IPS-18a (cell line): ENCODE results near the gene ZNF783.
"Not testable (repeated sequence)": the region's sequence is repeated elsewhere in the genome, so short reads cannot be mapped to it uniquely, and the experiment has no call there.

Source experiments
- H3K27ac ChIP-seq: one replicate; pipeline ENCODE4 v1.5.1; 2013; ENCODE audit warnings: low read length
- H3K27me3 ChIP-seq: one replicate; pipeline ENCODE4 v1.6.1; 2013; ENCODE audit warnings: mild to moderate bottlenecking, low read length; ENCODE audit not compliant: control insufficient read depth, insufficient read depth
- H3K36me3 ChIP-seq: one replicate; pipeline ENCODE4 v1.6.1; 2013; ENCODE audit warnings: low read depth, low read length; ENCODE audit not compliant: control insufficient read depth
- H3K4me1 ChIP-seq: one replicate; pipeline ENCODE4 v1.6.1; 2013; ENCODE audit warnings: low read depth, low read length; ENCODE audit not compliant: control insufficient read depth
- H3K4me3 ChIP-seq: one replicate; pipeline ENCODE4 v1.5.1; 2013; ENCODE audit warnings: low read length
- H3K9ac ChIP-seq: one replicate; pipeline ENCODE4 v1.6.1; 2013; ENCODE audit warnings: mild to moderate bottlenecking, low read length, moderate library complexity
- H3K9me3 ChIP-seq: one replicate; pipeline ENCODE4 v1.6.1; 2013; ENCODE audit warnings: low read depth, low read length; ENCODE audit not compliant: control insufficient read depth

Gene ZNF783

GRCh38 chr7:149310113-149310836 is 48.3 kb downstream of the ZNF783 start:
- no peaks in the 10 kb centered on the region for H3K27me3 ChIP-seq
- H3K4me1 ChIP-seq = no peaks in the 10 kb centered on the region
- no peak overlapping the region for H3K4me3 ChIP-seq
- H3K9me3 ChIP-seq = no peaks in the 10 kb centered on the region
- H3K36me3 ChIP-seq = no peaks in the 10 kb centered on the region
- H3K9ac ChIP-seq = no peak overlapping the region
- no peak overlapping the region for H3K27ac ChIP-seq

GRCh38 chr7:149310990-149311573 is 49.1 kb downstream of the ZNF783 start:
- no peaks in the 10 kb centered on the region for H3K27me3 ChIP-seq
- no peak overlapping the region for H3K27ac ChIP-seq
- H3K9ac ChIP-seq = no peak overlapping the region
- H3K4me3 ChIP-seq = no peak overlapping the region
- H3K36me3 ChIP-seq = no peaks in the 10 kb centered on the region
- H3K4me1 ChIP-seq = no peaks in the 10 kb centered on the region
- no peaks in the 10 kb centered on the region for H3K9me3 ChIP-seq

GRCh38 chr7:149313981-149314380 is 52.0 kb downstream of the ZNF783 start:
- Histone ChIP-seq H3K9ac (no peak overlapping the region), H3K36me3 (no peaks in the 10 kb centered on the region)

GRCh38 chr7:149316606-149317005 is 54.6 kb downstream of the ZNF783 start:
- Histone ChIP-seq H3K27ac (no peak overlapping the region), H3K36me3 (no peaks in the 10 kb centered on the region), H3K4me1 (peaks cover 14% of the 10 kb centered on the region)

More at GRCh38 chr7:149313981-149314380, 52.0 kb downstream of the ZNF783 start:
- Histone ChIP-seq H3K4me3 (no peak overlapping the region), H3K4me1 (no peaks in the 10 kb centered on the region), H3K27ac (no peak overlapping the region), H3K27me3 (no peaks in the 10 kb centered on the region), H3K9me3 (no peaks in the 10 kb centered on the region)

GRCh38 chr7:149317496-149317895 is 55.5 kb downstream of the ZNF783 start:
- H3K36me3 ChIP-seq = no peaks in the 10 kb centered on the region
- no peak overlapping the region for H3K9ac ChIP-seq
- peaks cover 14% of the 10 kb centered on the region for H3K4me1 ChIP-seq
- no peak overlapping the region for H3K27ac ChIP-seq
- no peak overlapping the region for H3K4me3 ChIP-seq
- H3K9me3 ChIP-seq = no peaks in the 10 kb centered on the region
- no peaks in the 10 kb centered on the region for H3K27me3 ChIP-seq

More at GRCh38 chr7:149316606-149317005, 54.6 kb downstream of the ZNF783 start:
- no peaks in the 10 kb centered on the region for H3K27me3 ChIP-seq
- H3K9ac ChIP-seq = no peak overlapping the region
- no peak overlapping the region for H3K4me3 ChIP-seq
- no peaks in the 10 kb centered on the region for H3K9me3 ChIP-seq

- no peaks in the 10 kb centered on the region for H3K36me3 ChIP-seq
- no peak overlapping the region for H3K4me3 ChIP-seq
- no peaks in the 10 kb centered on the region for H3K27me3 ChIP-seq
- H3K4me1 ChIP-seq = peaks cover 14% of the 10 kb centered on the region
- no peak overlapping the region for H3K9ac ChIP-seq
- H3K9me3 ChIP-seq = no peaks in the 10 kb centered on the region
- H3K27ac ChIP-seq = no peak overlapping the region
Measured at GRCh38 chr7:149317986-149318672, 56.1 kb downstream of the ZNF783 start.

GRCh38 chr7:149319376-149319775 is 57.4 kb downstream of the ZNF783 start:
- peaks cover 14% of the 10 kb centered on the region for H3K4me1 ChIP-seq
- no peak overlapping the region for H3K4me3 ChIP-seq
- no peak overlapping the region for H3K27ac ChIP-seq
- H3K27me3 ChIP-seq = no peaks in the 10 kb centered on the region
- no peaks in the 10 kb centered on the region for H3K9me3 ChIP-seq
- H3K9ac ChIP-seq = no peak overlapping the region
- no peaks in the 10 kb centered on the region for H3K36me3 ChIP-seq

- peak overlapping the region; percentile 14 for H3K4me3 ChIP-seq
- no peaks in the 10 kb centered on the region for H3K27me3 ChIP-seq
- peak overlapping the region; percentile 8 for H3K9ac ChIP-seq
- H3K4me1 ChIP-seq = peaks cover 14% of the 10 kb centered on the region
- H3K27ac ChIP-seq = no peak overlapping the region
- no peaks in the 10 kb centered on the region for H3K36me3 ChIP-seq
- no peaks in the 10 kb centered on the region for H3K9me3 ChIP-seq
Measured at GRCh38 chr7:149320313-149321124, 58.5 kb downstream of the ZNF783 start.

- peaks cover 14% of the 10 kb centered on the region for H3K4me1 ChIP-seq
- H3K4me3 ChIP-seq = peak overlapping the region; percentile 14
- not testable (repeated sequence) for H3K9ac ChIP-seq, H3K36me3 ChIP-seq, H3K9me3 ChIP-seq, H3K27me3 ChIP-seq, H3K27ac ChIP-seq
Measured at GRCh38 chr7:149321125-149321905, 59.3 kb downstream of the ZNF783 start.

- Histone ChIP-seq H3K4me1 (peaks cover 14% of the 10 kb centered on the region), H3K36me3 (no peaks in the 10 kb centered on the region), H3K9ac (no peak overlapping the region), H3K27ac (no peak overlapping the region), H3K9me3 (no peaks in the 10 kb centered on the region), H3K4me3 (no peak overlapping the region), H3K27me3 (no peaks in the 10 kb centered on the region)
Measured at GRCh38 chr7:149321978-149322541, 60.1 kb downstream of the ZNF783 start.
